HG03139 (cell line): ENCODE measurements around the gene YTHDF2.
"Not testable (repeated sequence)": the region's sequence is repeated elsewhere in the genome, so short reads cannot be mapped to it uniquely, and the experiment has no call there.

Experiments used
- ATAC-seq: cut with Tn5 transposase; IDR thresholded peaks from one replicate; pipeline ENCODE4 v1.9.1; 2021; ENCODE audit not compliant: unreplicated experiment

YTHDF2 gene

DNA sequence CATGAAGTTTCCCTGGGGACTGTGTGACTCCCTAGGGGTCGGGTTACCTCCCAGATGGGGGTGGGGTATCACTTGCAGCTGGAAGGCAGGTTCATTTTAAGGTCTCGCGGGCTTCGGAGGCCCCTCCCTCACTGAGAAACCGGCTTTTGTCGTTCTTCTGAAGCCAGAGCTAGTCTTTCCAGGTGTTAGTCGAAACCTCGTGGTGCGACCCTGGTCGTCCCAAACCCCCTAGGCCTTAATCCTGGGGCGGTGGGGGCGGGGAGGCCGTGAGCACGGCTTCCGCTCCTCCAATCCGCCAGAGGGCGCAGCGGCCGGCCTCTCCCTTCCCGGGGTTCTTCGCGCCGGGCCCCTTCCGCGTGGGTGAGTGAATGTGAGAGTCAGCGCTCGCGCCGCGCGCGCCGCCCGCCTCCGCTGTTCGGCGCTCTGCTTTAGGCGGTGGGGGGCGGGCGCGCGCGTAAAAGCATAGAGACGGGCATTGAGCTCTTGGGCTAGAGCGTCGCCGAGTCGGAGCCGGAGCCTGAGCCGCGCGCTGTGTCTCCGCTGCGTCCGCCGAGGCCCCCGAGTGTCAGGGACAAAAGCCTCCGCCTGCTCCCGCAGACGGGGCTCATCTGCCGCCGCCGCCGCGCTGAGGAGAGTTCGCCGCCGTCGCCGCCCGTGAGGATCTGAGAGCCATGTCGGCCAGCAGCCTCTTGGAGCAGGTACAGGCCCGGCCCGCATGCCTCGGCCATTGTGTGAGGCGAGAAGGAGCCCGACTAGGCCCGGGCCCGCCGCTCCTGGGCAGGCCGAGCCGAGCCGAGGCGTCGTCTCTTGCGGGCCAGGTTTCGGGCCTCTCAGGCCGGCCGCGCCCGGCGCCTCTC, at the start of gene YTHDF2:
TSS of gene YTHDF2 (plus strand) at position 491 of the 857 bp plus-strand sequence. CDS start at position 672, 181 bp downstream.
- peak; percentile 84 for ATAC-seq

DNA sequence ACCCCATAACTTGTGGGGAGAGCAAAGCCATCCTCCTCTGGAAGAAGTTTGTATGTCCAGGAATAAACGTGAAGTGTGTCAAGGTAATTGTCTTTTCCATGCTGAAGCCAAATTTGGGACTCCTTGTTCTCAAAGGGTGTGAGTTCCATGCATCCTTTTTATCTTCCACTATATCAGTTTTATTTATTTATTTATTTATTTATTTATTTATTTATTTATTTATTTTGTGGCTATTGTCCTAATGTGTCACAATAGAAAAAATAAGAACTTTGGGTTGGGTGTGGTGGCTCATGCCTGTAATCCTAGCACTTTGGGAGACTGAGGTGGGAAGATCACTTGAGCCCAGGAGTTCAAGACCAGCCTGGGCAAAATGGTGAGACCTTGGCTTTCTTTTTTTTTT, 45.1 kb upstream of the YTHDF2 start:
- ATAC-seq, result not testable (repeated sequence)

DNA sequence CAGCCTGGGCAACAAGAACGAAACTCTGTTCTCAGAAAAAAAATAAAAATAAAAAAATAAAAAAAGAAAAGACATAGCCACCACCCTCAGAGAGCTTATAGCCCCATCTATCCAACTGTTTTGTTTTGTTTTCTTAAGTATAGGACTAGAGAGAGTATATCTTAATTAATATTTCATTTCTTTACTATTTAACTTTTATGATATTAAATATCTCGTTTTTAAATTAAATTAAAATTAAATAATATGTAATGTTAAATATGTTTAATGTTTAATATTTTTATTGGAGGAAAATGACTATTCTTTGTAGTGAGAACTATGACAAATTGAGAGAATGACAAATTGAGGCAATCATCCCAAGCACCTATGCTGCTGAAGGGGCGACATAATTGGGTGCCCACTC, 33.1 kb upstream of the YTHDF2 start:
- no peak for ATAC-seq

DNA sequence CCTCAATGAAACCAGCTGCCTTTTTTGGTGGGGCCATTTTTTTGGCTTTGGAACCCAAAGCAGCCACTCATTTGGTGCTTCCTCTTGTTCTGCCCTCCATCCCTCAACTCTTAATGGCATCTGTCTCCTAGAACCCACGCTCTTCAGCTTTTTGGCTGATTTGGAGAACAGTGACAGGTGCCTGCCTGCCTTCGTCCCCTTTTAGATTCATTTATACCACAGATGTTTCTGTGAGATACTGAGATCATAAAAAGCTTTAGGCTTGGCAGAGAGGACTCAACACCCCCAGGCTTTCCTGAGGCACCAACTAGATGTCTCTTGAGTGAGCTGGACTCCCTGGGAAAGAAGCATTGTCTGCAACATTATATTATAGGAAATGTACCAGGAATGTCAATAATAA, 20.4 kb upstream of the YTHDF2 start:
- ATAC-seq, result no peak

DNA sequence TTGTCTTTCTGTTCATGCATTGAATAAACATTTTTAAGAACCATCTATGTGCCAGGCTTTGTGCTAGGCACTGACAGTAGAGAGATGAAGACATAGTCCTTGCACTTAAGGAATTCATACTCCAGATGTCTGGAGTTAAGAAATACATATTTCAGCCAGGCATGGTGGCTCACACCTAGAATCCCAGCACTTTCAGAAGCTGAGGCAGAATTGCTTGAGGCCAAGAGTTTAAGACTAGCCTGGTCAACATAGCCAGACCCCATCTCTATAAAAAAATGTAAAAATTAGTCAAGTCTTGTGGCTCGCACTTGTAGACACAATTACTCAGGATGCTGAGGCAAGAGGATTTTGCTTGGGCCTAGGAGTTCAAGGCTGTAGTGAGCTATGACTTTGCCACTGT, 18.6 kb upstream of the YTHDF2 start:
- no peak for ATAC-seq

DNA sequence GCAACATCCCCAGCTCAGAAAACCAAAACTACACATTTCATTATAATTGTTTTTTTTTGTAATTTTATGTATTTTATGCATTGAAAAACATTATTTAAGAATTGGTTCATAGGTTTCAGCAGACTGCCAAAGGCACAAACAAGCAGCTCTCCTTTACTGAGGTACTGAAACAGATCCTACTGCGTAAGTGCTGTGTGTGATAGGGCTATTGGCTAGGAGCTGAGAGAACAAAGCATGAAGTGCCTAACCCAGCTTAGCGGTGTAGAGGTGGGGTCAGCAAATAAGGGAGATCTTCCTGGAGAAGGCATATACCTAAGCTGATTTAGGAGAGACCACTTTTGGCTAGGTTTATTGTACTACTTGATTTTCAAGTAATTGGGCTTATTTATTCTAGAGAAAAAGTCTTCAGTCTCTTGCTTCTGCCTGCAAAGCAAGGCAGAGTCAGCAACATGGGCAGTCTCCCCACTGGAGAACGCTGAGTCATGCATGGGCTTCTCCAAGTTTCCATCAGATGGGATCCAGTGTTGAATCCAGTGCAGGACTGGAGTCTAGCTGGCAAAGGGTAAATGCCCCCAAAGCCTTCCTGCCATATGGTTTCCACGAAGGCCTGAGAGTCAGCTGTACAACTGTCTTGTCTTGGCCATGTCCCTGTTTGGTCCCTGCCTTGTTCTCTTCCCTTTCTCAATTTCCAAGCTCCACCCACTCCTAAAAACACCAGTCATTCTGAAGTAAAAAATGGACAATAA, 18.0 kb upstream of the YTHDF2 start:
- no peak for ATAC-seq

DNA sequence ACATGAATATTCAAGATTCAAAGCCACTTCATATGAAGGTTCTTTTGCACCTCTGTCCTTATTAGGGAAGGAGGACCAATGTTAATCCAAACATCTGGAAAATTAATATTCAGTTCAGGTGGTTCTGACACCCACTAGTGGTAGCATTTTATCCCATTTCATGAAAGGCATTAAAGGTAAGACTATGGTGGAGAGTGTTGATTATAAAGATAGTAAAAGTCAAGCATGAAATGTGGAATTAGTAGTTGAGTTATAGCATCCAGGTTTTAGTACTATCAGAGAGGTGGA, 17.5 kb upstream of the YTHDF2 start:
- no peak for ATAC-seq

DNA sequence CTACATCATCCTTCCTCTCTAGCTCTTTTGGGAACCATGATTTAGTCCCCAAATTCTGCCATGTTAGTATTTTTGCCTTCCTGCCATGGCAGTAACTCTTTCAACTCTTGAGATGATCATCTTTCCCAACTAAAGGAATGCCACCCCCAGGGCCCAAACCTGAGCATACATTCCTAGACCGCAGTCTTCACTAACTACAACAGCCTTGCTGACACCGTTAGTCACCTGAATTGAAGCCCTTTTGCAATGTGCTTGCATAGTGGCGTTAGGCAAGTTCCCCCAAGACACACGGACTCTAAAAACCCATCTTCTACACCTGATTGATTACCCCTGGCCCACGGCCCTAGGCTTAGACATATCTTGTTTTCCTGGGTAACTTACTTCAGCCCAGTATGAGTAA, 16.4 kb upstream of the YTHDF2 start:
- ATAC-seq, result no peak

DNA sequence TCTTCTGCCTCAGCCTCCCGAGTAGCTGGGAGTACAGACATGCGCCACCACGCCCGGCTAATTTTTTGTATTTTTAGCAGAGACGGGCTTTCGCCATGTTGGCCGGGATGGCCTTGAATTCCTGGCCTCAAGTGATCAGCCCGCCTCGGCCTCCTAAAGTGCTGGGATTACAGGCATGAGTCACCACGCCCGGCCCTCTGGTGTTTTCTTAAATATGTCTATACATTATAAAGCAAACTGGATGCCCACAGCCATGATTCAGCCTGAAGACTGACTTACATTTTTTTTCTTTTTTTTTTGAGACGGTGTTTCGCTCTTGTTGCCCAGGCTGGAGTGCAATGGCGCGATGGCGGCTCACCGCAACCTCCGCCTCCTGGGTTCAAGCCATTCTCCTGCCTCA, 14.8 kb upstream of the YTHDF2 start:
- not testable (repeated sequence) for ATAC-seq

DNA sequence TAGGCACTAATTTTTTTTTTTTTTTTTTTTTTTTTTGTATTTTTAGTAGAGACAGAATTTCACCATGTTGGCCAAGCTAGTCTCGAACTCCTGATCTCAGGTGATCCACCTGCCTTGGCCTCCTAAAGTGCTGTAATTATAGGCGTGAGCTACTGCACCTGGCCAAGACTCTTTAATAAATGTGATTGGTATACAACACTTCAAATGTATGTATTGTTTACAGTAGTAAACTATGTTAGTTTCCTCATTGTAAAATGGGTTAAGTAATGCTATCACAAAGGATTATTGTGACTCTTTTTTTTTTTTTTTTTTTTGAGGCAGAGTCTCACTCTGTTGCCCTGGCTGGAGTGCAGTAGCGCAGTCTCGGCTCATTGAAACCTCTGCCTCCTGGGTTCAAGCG, 11.4 kb upstream of the YTHDF2 start:
- not testable (repeated sequence) for ATAC-seq

DNA sequence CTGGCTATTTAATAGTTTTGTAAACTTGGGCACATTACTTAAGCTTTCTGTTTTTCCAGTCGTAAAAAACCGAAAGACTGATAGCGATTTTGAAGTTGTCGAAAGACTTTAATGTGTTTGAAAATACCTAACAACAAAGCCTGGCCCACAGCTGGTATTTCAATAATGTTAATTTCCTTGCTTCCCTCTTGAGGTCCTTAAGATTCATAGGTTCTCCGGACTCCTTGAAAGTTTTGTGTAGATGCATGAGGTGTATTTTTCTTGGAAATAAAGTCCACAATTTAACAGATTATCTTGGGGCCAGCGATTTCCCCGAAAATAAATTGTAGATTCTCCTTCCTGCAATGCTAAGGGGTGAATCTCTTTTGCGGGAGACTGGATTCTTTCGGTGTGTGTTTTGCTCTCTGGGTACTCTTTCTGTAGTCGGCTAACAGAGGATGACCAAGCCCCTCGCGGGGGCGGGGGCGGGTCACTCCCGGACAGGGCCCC, 735 bp upstream of the YTHDF2 start:
- ATAC-seq, result no peak

DNA sequence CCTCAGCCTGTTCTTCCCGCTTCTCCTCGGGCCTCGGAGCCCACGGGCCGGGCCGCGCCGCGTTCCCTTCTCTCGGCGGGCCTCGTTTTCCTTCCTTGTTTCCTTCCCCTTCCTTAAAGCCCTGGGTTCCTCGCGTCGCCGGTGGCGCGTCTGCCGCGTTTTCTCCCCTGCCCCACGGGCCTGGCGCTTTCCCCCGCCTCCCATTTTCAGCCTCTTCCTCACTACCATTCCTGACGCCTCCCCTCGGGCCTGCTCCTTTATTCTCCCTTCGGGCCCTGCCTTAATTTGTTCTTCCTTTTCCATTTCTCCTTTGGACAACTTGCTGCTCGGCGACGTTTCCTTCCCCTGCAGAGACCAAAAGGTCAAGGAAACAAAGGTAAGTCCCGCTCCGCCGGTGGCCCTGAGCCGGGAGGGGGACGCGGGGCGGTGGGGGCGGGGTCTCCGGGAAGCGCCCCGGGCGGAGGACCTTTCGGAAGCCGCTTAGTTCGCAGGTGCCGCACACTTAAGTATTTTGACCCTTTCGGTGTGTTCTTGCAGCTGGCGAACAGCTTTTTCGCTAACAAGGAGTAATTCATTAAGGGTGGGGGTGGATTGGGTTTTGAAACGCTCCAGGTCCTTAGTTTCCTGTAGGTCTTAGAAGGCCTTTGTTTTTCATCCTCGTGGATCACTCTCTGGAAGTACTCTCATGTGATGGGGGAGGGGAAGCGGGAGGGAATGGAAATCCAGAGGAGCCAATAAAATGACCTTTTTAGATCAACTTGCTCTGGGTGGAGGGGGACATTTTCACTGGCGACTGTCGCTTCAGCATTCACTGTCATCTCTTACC, 780 bp downstream of the YTHDF2 start:
- no peak for ATAC-seq

DNA sequence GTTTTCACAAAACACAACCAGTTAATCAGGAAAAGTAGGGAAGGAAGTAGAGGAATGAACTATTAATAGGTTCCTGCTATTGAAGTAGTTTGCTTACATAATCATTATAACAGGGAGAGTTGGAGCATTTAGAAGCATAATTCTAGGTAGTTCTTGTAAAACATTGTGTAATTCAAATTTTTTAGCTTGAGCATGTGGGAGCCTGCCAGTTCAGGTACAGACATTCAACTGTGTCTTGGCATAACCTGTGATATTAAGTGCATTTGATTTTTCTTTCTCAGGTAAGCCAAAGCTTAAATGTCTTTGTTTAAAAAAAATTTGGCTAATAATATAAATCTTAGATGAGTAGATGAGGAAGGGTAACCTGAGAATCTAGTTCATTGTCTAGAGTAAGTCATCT, 3.4 kb downstream of the YTHDF2 start:
- ATAC-seq, result no peak

DNA sequence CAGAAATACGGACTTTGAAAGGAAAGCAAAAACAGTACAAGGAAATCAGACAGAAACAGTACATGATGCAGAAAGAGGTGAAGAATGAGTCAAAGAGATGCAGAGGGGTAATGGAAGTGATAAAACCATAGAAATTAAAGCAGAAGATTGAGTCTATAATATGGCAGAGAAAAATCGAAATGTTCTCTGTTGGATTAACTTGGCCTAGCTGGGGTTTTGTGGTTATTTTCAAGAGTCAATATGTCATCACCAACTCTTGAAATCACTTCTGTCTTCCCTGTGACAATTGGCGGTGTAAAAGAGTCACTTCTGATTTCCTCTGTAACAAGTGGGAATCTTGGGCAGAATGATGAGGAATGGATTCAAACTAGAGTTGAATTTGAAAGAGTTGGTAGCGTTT, 7.4 kb downstream of the YTHDF2 start:
- ATAC-seq, result no peak

DNA sequence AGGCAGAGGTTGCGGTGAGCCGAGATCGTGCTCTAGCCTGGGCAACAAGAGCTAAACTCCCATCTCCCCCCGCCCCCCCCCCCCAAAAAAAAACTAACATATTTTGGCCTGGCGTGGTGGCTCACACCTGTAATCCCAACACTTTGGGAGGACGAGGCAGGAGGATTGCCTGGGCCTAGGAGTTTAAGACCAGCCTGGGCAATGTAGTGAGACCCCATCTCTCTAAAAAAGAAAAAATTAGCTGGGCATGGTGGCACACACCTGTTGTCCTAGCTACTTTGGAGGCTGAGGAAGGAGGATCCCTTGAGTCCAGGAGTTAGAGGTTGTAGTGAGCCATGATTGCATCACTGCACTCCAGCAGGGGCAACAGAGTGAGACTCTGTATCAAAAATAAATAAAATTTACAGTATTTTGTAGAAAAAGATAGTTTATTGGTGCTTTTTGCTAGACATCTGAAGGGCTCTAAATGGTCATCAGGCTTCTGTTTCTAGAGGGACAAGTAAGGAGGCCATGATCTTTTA, 9.0 kb downstream of the YTHDF2 start:
- ATAC-seq, result no peak

DNA sequence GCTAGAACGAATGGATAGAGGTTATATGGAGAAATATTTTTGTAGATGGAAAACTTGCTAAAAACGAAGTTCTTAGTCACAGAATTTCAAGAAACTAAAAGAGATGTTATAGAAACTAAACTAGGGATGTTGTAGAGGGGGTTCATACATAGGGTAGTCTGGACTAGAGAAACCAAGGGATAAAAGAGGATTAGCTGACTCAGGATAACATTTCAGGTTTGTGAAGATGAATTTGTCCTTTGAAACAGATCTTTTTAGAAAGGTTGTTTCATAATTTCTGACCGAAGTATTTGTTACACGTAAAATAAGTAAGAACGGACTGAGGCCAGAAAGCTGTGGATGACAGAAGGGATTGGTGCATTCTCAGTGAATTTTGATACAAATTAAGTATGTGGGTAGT, 13.6 kb downstream of the YTHDF2 start:
- ATAC-seq, result no peak

DNA sequence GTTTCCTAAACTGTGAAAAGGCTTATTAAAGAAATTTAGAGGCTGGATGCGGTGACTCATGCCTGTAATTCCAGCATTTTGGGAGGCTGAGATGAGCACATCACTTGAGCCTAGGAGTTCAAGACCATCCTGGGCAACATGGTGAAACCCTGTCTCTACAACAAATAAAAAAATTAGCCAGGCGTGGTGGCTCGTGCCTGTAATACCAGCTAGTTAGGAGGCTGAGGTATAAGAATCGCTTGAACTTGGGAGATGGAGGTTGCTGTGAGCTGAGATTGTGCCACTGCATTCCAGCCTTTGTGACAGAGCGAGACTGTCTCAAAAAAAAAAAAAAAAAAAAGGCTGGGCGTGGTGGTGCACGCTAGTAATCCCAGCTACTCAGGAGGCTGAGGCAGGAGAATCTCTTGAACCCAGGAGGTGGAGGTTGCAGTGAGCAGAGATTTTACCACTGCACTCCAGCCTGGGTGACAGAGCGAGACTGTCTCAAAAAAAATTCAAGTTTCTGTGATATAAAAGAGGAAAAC, 14.1 kb downstream of the YTHDF2 start:
- ATAC-seq, result not testable (repeated sequence)

DNA sequence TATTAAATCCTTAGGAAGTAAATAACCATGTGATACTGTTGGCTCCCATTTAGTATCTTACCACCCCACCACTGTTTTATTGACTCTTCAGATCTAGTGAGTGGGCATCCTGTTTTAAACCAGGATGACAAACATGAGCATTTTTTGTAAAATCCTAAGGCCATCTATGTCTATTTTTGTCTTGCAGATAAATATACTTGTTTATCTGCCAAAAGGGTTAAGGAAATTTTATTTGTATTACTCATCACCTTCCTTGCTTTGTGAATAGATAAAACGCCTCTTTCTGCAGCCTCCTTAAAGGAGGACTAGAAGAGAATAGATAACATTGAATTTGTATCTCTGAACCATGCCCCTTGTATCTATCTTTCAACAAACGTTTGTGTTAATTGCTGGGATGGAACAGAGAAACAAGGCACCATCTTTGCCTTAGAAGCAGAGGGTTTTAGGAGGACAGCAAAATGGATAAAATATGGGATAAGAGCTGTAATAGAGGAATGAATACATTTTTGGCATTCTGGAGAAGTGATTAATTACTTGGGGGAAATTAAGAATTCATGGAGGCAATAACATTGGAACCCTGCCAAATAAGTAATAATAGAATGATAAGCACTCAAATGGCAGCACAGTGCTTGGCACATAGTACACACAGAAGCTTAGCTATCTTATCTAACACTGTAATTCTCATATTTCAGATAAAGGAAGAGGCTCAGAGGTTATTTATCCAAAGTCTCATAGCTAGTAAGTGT, 14.7 kb downstream of the YTHDF2 start:
- ATAC-seq, result no peak

DNA sequence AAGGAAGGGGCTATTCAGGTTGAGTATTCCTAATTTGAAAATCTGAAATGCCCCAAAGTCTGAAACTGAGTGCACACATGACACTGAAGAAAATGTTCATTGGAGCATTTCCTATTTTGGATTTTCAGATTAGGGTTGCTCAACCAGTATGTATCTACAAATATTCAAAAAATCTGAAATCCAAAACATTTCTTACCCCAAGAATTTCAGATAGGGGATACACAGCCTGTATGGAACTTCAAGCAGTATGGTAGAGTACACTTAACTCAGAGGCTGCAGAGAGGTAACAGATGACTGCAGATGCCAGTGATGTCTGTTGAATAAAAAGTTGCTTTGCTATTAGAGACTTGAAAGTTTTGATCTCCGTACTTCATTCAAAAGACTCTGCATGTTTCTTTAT, 19.0 kb downstream of the YTHDF2 start:
- ATAC-seq, result no peak

DNA sequence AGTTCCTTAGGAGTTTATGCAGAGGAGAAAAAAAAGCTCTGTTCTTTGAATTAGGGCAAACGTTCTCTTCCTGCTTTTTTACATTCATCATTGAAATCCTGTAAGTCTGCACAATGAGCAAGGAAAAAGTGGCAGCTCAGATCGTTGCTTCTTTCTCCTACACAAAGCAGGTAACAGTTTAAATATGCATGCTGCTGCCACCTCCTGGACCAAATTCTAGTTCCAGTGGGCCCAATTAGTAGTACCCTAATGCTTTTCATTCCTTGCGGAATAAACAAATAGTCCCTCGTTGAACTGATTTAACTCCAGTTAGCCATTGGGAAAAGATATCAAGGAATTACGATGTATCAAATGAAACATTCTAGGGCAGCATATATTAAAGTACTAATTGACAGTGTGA, 20.1 kb downstream of the YTHDF2 start:
- no peak for ATAC-seq
